H9 (cell line): Measurements from ENCODE around the gene RAB31. TPM values are rescaled to one million over a fixed set of nuclear protein-coding genes. Genes with fewer than 3 reads are reported as not detected.

ENCODE experiments used
- DNase-seq: peaks from one replicate; pipeline ENCODE4 v3.0.0-alpha.2; 2017
- H2AFZ ChIP-seq: one replicate; pipeline ENCODE4 v1.6.1; 2013; ENCODE audit warnings: mild to moderate bottlenecking, low read length, control low read depth, moderate library complexity
- H2AK5ac ChIP-seq: 2 replicates; pipeline ENCODE4 v1.6.1; 2013; ENCODE audit warnings: low read length, control low read depth, mixed read lengths; ENCODE audit not compliant: insufficient read length
- H2BK120ac ChIP-seq: one replicate; pipeline ENCODE4 v1.6.1; 2013; ENCODE audit warnings: low read depth, mild to moderate bottlenecking, low read length, control low read depth, inconsistent platforms; ENCODE audit not compliant: poor library complexity, severe bottlenecking
- H2BK12ac ChIP-seq: 2 replicates; pipeline ENCODE4 v1.6.1; 2013; ENCODE audit warnings: low read length, control low read depth, mixed read lengths, low read depth; ENCODE audit not compliant: insufficient read length
- H2BK15ac ChIP-seq: 2 replicates; pipeline ENCODE4 v1.6.1; 2013; ENCODE audit warnings: low read depth, low read length, control low read depth
- H2BK20ac ChIP-seq: one replicate; pipeline ENCODE4 v1.6.1; 2013; ENCODE audit warnings: low read depth, mild to moderate bottlenecking, low read length, control low read depth, inconsistent platforms; ENCODE audit not compliant: poor library complexity, severe bottlenecking
- H2BK5ac ChIP-seq: 2 replicates; pipeline ENCODE4 v1.6.1; 2013; ENCODE audit warnings: low read length, control low read depth, mixed read lengths; ENCODE audit not compliant: insufficient read length
- H3K14ac ChIP-seq: 2 replicates; pipeline ENCODE4 v1.6.1; 2013; ENCODE audit warnings: low read length, control low read depth; ENCODE audit not compliant: insufficient read depth
- H3K18ac ChIP-seq: 2 replicates; pipeline ENCODE4 v1.6.1; 2013; ENCODE audit warnings: low read depth, mild to moderate bottlenecking, mixed read lengths, low read length, control low read depth; ENCODE audit not compliant: insufficient read length
- H3K23ac ChIP-seq: 2 replicates; pipeline ENCODE4 v1.6.1; 2013; ENCODE audit warnings: low read length, control low read depth, mixed read lengths, low read depth; ENCODE audit not compliant: insufficient read length
- H3K23me2 ChIP-seq: 2 replicates; pipeline ENCODE4 v1.6.1; 2013; ENCODE audit warnings: low read depth, mild to moderate bottlenecking, mixed read lengths, low read length, control low read depth; ENCODE audit not compliant: insufficient read length, poor library complexity, severe bottlenecking
- H3K27ac ChIP-seq: 2 replicates; pipeline ENCODE4 v1.5.1; 2013; ENCODE audit warnings: low read length, control low read depth, mixed read lengths, low read depth; ENCODE audit not compliant: insufficient read length
- H3K27me3 ChIP-seq: 2 replicates; pipeline ENCODE4 v1.6.1; 2013; ENCODE audit warnings: low read length, control low read depth, inconsistent platforms; ENCODE audit not compliant: insufficient read depth
- H3K4ac ChIP-seq: 2 replicates; pipeline ENCODE4 v1.6.1; 2013; ENCODE audit warnings: low read depth, mild to moderate bottlenecking, control low read depth, inconsistent platforms, low read length, moderate library complexity
- H3K4me1 ChIP-seq: 2 replicates; pipeline ENCODE4 v1.6.1; 2013; ENCODE audit warnings: low read length, control low read depth, inconsistent platforms; ENCODE audit not compliant: insufficient read depth
- H3K4me2 ChIP-seq: 2 replicates; pipeline ENCODE4 v1.6.1; 2013; ENCODE audit warnings: low read length, control low read depth, mixed read lengths; ENCODE audit not compliant: insufficient read length, insufficient read depth
- H3K56ac ChIP-seq: 2 replicates; pipeline ENCODE4 v1.6.1; 2013; ENCODE audit warnings: low read depth, mild to moderate bottlenecking, mixed read lengths, low read length, control low read depth; ENCODE audit not compliant: insufficient read length
- H3K79me1 ChIP-seq: 2 replicates; pipeline ENCODE4 v1.6.1; 2013; ENCODE audit warnings: low read depth, mild to moderate bottlenecking, moderate library complexity, low read length, control low read depth, inconsistent platforms; ENCODE audit not compliant: insufficient read depth, poor library complexity, severe bottlenecking
- H3K79me2 ChIP-seq: 2 replicates; pipeline ENCODE4 v1.6.1; 2013; ENCODE audit warnings: low read length, control low read depth, inconsistent platforms; ENCODE audit not compliant: insufficient read depth
- H3K9ac ChIP-seq: 2 replicates; pipeline ENCODE4 v1.6.1; 2013; ENCODE audit warnings: low read length, control low read depth, mixed read lengths; ENCODE audit not compliant: insufficient read length; ENCODE audit errors: extremely low read depth
- H3K9me3 ChIP-seq: one replicate; pipeline ENCODE4 v1.6.1; 2013; ENCODE audit warnings: low read depth, low read length, inconsistent platforms; ENCODE audit not compliant: control insufficient read depth
- H3T11ph ChIP-seq: one replicate; pipeline ENCODE4 v1.6.1; 2013; ENCODE audit warnings: mild to moderate bottlenecking, low read length, control low read depth, inconsistent platforms
- H4K20me1 ChIP-seq: one replicate; pipeline ENCODE4 v1.6.1; 2013; ENCODE audit not compliant: control insufficient read depth, insufficient read length, insufficient read depth
- H4K5ac ChIP-seq: 2 replicates; pipeline ENCODE4 v1.6.1; 2013; ENCODE audit warnings: low read depth, mild to moderate bottlenecking, mixed read lengths, low read length, control low read depth; ENCODE audit not compliant: insufficient read length
- H4K8ac ChIP-seq: replicated peaks from 2 replicates; pipeline ENCODE4 v1.6.1; 2013; ENCODE audit warnings: low read length, control low read depth, mixed read lengths, low read depth; ENCODE audit not compliant: insufficient read length
- H4K91ac ChIP-seq: 2 replicates; pipeline ENCODE4 v1.6.1; 2013; ENCODE audit warnings: low read depth, mild to moderate bottlenecking, moderate library complexity, mixed read lengths, low read length, control low read depth; ENCODE audit not compliant: insufficient read length
- H3K27ac Mint-ChIP-seq, 3 experiments: 2 replicates in 2 of 3; 3 replicates in 1 of 3; pipeline ENCODE4 v1.8.0; 2020 to 2021; ENCODE audit warnings: mixed read lengths in 3 of 3, mild to moderate bottlenecking in 1 of 3, moderate library complexity in 1 of 3
- H3K27me3 Mint-ChIP-seq: 2 replicates; pipeline ENCODE4 v1.8.0; 2021; ENCODE audit warnings: low read depth, mild to moderate bottlenecking, moderate library complexity, mixed read lengths
- H3K36me3 Mint-ChIP-seq, 3 experiments: 2 replicates in 2 of 3; 3 replicates in 1 of 3; pipeline ENCODE4 v1.8.0; 2020 to 2021; ENCODE audit warnings: low read depth in 3 of 3, mixed read lengths in 3 of 3; ENCODE audit not compliant: insufficient read depth in 1 of 3
- H3K4me1 Mint-ChIP-seq, 2 experiments: 2 replicates each; pipeline ENCODE4 v1.8.0; 2020; ENCODE audit warnings: mixed read lengths in 2 of 2
- H3K4me3 Mint-ChIP-seq, 2 experiments: 2 replicates in 1 of 2; 3 replicates in 1 of 2; pipeline ENCODE4 v1.8.0; 2020 to 2021; ENCODE audit warnings: mild to moderate bottlenecking in 2 of 2, mixed read lengths in 2 of 2, moderate library complexity in 1 of 2
- H3K9me3 Mint-ChIP-seq, 2 experiments: 2 replicates in 1 of 2; 3 replicates in 1 of 2; pipeline ENCODE4 v1.8.0; 2020; ENCODE audit warnings: mild to moderate bottlenecking in 2 of 2, mixed read lengths in 2 of 2, moderate library complexity in 1 of 2
- WGBS: extraction: QIAGEN DNeasy Blood & Tissue Kit; methylation state at CpG from one replicate; pipeline ENCODE4 v1.1.7; 2013; ENCODE audit warnings: missing lambda C conversion rate, low lambda C conversion rate, mixed read lengths; ENCODE audit not compliant: insufficient read length; ENCODE audit errors: extremely low coverage; 5-methylcytosine and 5-hydroxymethylcytosine counted together
- total RNA-seq: library from RNA; stranded (reverse); gene quantifications from 2 replicates; pipeline ENCODE4 v1.2.1, GENCODE V29; 2021
- TF ChIP-seq, protein P1 (sequence below): fragments of 200-600 bp; sonication (generic); conservative IDR thresholded peaks from 3 replicates; pipeline ENCODE4 v1.8.0; 2021; ENCODE audit warnings: antibody characterized with exemption, mild to moderate bottlenecking

The RAB31 gene
- total RNA-seq, 1 experiment from 2014 or later, result 22.4 TPM

DNA sequence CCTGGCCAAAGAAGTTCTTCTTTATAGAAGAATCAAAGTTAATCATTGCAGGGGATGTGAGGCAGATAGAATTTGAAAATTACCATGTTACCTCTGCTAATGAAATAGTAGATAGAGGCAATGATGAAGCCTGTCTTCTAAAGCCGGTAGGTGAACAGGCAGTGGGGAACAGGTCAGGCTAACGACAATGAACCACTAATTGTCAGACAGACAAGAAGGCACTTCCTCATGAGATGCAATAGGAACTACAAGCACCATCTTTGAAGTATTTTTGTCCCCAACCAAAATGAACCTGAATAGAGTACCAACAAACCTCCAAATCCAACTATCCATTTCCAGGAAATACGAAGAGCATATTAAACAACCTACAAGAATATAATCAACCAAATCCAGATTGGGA is 41.6 kb upstream of the RAB31 start:
- Histone ChIP-seq H3K23me2 (no peaks in the 10 kb centered on the region), H4K91ac (no peak overlapping the region), H3K18ac (no peak overlapping the region), H3K56ac (no peak overlapping the region), H4K20me1 (no peaks in the 10 kb centered on the region), H3K4me2 (no peak overlapping the region), H3K9me3 (no peaks in the 10 kb centered on the region), H3K23ac (no peak overlapping the region), H2BK5ac (no peak overlapping the region), H2BK15ac (no peak overlapping the region), H2BK12ac (no peak overlapping the region), H3K27me3 (no peaks in the 10 kb centered on the region), H3K4me1 (no peaks in the 10 kb centered on the region), H2AFZ (no peak overlapping the region), H3K4ac (no peak overlapping the region), H3K79me2 (no peaks in the 10 kb centered on the region), H3T11ph (no peak overlapping the region), H2BK20ac (no peak overlapping the region), H3K79me1 (no peaks in the 10 kb centered on the region), H4K5ac (no peak overlapping the region), H2AK5ac (no peak overlapping the region), H3K14ac (no peak overlapping the region), H2BK120ac (no peak overlapping the region), H3K9ac (no peak overlapping the region), H3K27ac (no peak overlapping the region), H4K8ac (no peak overlapping the region)
- no peaks in the 10 kb centered on the region for H3K27me3 Mint-ChIP-seq
- H3K4me1 Mint-ChIP-seq, result no peaks in the 10 kb centered on the region
- WGBS, result no CpG with 5 or more reads among the region's 3 CpGs
- no peak overlapping the region for H3K4me3 Mint-ChIP-seq
- no peak overlapping the region for H3K27ac Mint-ChIP-seq
- TF ChIP-seq, protein P1, sequence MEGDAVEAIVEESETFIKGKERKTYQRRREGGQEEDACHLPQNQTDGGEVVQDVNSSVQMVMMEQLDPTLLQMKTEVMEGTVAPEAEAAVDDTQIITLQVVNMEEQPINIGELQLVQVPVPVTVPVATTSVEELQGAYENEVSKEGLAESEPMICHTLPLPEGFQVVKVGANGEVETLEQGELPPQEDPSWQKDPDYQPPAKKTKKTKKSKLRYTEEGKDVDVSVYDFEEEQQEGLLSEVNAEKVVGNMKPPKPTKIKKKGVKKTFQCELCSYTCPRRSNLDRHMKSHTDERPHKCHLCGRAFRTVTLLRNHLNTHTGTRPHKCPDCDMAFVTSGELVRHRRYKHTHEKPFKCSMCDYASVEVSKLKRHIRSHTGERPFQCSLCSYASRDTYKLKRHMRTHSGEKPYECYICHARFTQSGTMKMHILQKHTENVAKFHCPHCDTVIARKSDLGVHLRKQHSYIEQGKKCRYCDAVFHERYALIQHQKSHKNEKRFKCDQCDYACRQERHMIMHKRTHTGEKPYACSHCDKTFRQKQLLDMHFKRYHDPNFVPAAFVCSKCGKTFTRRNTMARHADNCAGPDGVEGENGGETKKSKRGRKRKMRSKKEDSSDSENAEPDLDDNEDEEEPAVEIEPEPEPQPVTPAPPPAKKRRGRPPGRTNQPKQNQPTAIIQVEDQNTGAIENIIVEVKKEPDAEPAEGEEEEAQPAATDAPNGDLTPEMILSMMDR, result no peak
- no peaks in the 10 kb centered on the region; a peak in 2 of 7 replicates for H3K36me3 Mint-ChIP-seq
- no peak for DNase-seq
- no peaks in the 10 kb centered on the region for H3K9me3 Mint-ChIP-seq
